Calu3 (cell line): ENCODE measurements around the gene TRIM37. TPM values are rescaled to one million over a fixed set of nuclear protein-coding genes. Genes with fewer than 3 reads are reported as not detected.

Source experiments
- BruUV-seq: library from RNA; stranded (reverse); fragments of 400-500 nt; replicated peaks from 2 replicates; lab custom pipeline; 2021; lab: Mats Ljungman, UMichigan
- CTCF ChIA-PET: fragments of 300-600 bp; sonication (Branson Sonifier 250); formaldehyde crosslinking; loops from one replicate; lab custom pipeline; 2022; ENCODE audit warnings: antibody characterized with exemption; lab: Charles Lee
- DNase-seq: peaks from one replicate; pipeline ENCODE4 v3.0.0; 2022
- H3K27ac Mint-ChIP-seq: one replicate; pipeline ENCODE4 v1.8.0; 2022; ENCODE audit warnings: mixed read lengths; ENCODE audit not compliant: unreplicated experiment
- H3K27me3 Mint-ChIP-seq: one replicate; pipeline ENCODE4 v1.8.0; 2022; ENCODE audit warnings: mixed read lengths; ENCODE audit not compliant: unreplicated experiment
- H3K36me3 Mint-ChIP-seq: one replicate; pipeline ENCODE4 v1.8.0; 2022; ENCODE audit warnings: mild to moderate bottlenecking, moderate library complexity, mixed read lengths; ENCODE audit not compliant: insufficient read depth, unreplicated experiment
- H3K4me1 Mint-ChIP-seq: one replicate; pipeline ENCODE4 v1.8.0; 2022; ENCODE audit warnings: mild to moderate bottlenecking, low read depth, mixed read lengths; ENCODE audit not compliant: unreplicated experiment
- H3K4me3 Mint-ChIP-seq: one replicate; pipeline ENCODE4 v1.8.0; 2022; ENCODE audit warnings: mild to moderate bottlenecking, low read depth, moderate library complexity, mixed read lengths; ENCODE audit not compliant: unreplicated experiment
- H3K9me3 Mint-ChIP-seq: one replicate; pipeline ENCODE4 v1.8.0; 2022; ENCODE audit warnings: low read depth, mixed read lengths; ENCODE audit not compliant: unreplicated experiment
- intact Hi-C: fragments of 100-400 bp; cut with micrococcal nuclease; formaldehyde crosslinking; loops from one replicate; pipeline ENCODE4 v1.10.0; 2022; ENCODE audit not compliant: unreplicated experiment
- total RNA-seq: library from RNA; stranded (reverse); gene quantifications from 2 replicates; pipeline ENCODE4 v1.2.3, GENCODE V29; 2022
- TF ChIP-seq, protein P1 (sequence below): fragments of 200-600 bp; IDR thresholded peaks from one replicate; pipeline ENCODE4 v1.8.0; 2022; ENCODE audit warnings: antibody characterized with exemption; ENCODE audit not compliant: unreplicated experiment

The TRIM37 gene
- total RNA-seq, 1 experiment from 2014 or later: 16.2 TPM

DNA sequence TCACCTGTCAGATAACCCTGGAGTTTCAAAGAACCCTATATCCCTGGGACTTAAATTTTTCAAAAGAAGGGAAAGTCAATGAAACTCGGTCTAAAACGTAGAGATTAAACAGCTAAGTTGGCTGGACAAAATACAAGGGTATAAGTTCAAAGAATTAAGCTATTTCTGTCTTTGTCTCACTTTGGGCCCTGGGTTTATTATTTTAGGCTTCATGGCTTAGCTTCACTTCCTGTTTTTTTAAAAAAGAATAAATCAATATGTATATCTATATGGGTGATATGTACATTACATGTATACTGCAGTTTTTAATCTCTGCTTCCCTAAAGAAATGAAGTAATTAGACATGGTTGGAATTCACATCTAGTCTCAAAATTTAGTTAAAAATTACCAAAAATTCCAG, 132.3 kb downstream of the TRIM37 start:
- CTCF ChIA-PET: interaction anchor here (0.6 kb wide), 1 partner anchor 35 kb away, joined by 5 read pairs; no protein-coding TSS in a partner anchor
- H3K4me1 Mint-ChIP-seq: no peaks in the 10 kb centered on the region
- H3K27me3 Mint-ChIP-seq: no peaks in the 10 kb centered on the region
- DNase-seq: no peak
- H3K27ac Mint-ChIP-seq: no peak overlapping the region
- TF ChIP-seq, protein P1, sequence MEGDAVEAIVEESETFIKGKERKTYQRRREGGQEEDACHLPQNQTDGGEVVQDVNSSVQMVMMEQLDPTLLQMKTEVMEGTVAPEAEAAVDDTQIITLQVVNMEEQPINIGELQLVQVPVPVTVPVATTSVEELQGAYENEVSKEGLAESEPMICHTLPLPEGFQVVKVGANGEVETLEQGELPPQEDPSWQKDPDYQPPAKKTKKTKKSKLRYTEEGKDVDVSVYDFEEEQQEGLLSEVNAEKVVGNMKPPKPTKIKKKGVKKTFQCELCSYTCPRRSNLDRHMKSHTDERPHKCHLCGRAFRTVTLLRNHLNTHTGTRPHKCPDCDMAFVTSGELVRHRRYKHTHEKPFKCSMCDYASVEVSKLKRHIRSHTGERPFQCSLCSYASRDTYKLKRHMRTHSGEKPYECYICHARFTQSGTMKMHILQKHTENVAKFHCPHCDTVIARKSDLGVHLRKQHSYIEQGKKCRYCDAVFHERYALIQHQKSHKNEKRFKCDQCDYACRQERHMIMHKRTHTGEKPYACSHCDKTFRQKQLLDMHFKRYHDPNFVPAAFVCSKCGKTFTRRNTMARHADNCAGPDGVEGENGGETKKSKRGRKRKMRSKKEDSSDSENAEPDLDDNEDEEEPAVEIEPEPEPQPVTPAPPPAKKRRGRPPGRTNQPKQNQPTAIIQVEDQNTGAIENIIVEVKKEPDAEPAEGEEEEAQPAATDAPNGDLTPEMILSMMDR: no peak
- no TSS peak for BruUV-seq
- no peaks in the 10 kb centered on the region for H3K36me3 Mint-ChIP-seq
- H3K9me3 Mint-ChIP-seq: no peaks in the 10 kb centered on the region
- intact Hi-C loops: no loop called here
- no peak overlapping the region for H3K4me3 Mint-ChIP-seq

DNA sequence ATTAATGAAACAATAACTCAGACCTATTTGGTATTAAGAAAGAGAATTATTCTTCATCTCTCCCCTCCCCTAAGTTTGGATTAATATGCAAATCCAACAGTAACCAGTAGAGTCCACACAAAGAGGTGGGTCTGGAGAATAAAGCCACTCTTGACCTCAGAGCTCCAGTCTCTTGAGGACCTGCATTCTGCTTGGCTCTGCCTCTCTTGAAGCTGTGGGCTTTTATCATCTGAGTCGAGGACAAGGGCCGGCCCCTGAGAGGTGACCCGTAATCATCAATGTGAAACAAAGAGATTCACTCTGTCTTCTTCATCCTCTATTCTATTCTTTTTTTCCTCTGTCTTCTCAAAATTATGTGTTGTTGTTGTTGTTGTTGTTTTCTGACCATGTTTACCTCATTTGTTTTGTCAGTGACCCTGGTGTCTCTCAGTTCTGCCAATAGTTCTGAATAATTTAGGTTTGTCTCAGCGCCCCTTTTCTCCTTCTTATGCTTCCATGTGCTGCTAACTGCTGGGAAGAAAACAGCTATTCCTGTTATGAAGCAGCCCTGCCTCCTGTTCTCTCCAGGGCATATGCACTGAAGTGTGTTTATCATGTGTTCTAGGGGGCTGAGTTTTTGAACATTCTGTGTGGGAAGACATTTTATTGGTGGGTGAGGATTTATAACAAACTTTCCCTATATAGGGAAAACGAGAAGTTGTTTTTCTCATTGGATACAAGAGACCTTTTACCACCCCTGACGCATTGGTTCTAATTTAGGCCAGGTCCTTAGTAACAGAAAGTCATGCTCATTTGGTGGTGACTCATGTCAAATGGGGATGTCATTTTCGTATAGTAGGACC, 135.8 kb downstream of the TRIM37 start:
- Mint-ChIP-seq H3K36me3 (no peaks in the 10 kb centered on the region), H3K4me1 (no peaks in the 10 kb centered on the region), H3K4me3 (no peak overlapping the region), H3K9me3 (no peaks in the 10 kb centered on the region), H3K27ac (no peak overlapping the region), H3K27me3 (no peaks in the 10 kb centered on the region)
- TF ChIP-seq, protein P1: no peak
- no TSS peak for BruUV-seq
- intact Hi-C loops: no loop called here
- CTCF ChIA-PET: no interaction called here
- no peak for DNase-seq

DNA sequence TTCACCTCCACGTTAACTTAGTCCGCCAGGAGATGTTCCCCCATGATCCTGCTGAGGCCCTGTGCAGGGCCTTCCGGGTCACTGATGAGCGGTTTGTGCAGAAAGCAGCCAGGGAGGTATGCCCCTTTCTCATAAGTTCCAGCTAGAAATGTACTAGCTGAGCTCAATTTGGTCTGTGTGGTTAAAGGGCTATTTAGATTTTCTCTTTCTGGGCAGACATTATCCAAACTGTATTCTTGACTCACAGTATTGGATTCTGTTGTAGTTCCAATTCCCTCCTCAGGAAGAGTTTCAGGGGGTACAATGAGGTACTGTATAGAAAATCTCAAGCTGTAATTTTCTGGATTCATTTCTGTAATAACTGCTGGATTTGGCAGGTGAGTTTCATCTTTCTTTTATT, 137.1 kb downstream of the TRIM37 start:
- Mint-ChIP-seq H3K36me3 (no peaks in the 10 kb centered on the region), H3K9me3 (no peaks in the 10 kb centered on the region), H3K4me1 (no peaks in the 10 kb centered on the region), H3K4me3 (no peak overlapping the region), H3K27ac (no peak overlapping the region), H3K27me3 (no peaks in the 10 kb centered on the region)
- no peak for DNase-seq
- CTCF ChIA-PET: interaction anchor here (0.6 to 0.7 kb wide), 3 partner anchors 30 to 500 kb away, joined by 3 to 10 read pairs (median 4); no protein-coding TSS in a partner anchor
- BruUV-seq: no TSS peak
- TF ChIP-seq, protein P1: no peak
- intact Hi-C loops: no loop called here

DNA sequence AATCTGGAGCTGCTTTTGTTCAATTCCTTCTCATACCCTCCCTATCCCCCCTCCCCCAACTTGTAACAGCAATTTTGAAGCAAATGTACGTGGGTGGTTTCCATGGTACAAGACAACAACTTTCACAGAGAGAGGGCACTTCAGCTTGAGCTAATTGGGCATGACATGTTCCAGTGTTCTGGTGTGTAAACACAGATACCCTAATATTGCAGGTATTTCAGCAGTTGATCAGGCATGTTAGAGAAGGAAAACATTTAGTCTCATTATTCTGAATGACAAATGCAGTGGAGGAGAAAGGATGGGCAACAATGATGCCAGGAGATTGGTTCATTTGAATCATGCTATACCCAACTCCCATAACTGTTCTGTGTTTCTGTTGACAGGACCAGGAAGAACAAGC, 137.5 kb downstream of the TRIM37 start:
- Mint-ChIP-seq H3K27ac (no peak overlapping the region), H3K9me3 (no peaks in the 10 kb centered on the region), H3K36me3 (no peaks in the 10 kb centered on the region), H3K4me3 (no peak overlapping the region), H3K27me3 (no peaks in the 10 kb centered on the region), H3K4me1 (no peaks in the 10 kb centered on the region)
- CTCF ChIA-PET: interaction anchor here (0.6 to 0.7 kb wide), 2 partner anchors 29 to 50 kb away, joined by 4 to 10 read pairs; no protein-coding TSS in a partner anchor
- no peak for DNase-seq
- TF ChIP-seq, protein P1: no peak
- intact Hi-C loops: no loop called here
- BruUV-seq: no TSS peak
